Myocyte (in vitro differentiated cells): ENCODE data around the gene ZNF620. TPM values are rescaled to one million over a fixed set of nuclear protein-coding genes. Genes with fewer than 3 reads are reported as not detected.
"Not testable (repeated sequence)": the region's sequence is repeated elsewhere in the genome, so short reads cannot be mapped to it uniquely, and the experiment has no call there.

Experiments used
- DNase-seq: peaks from one replicate; pipeline ENCODE4 v3.0.0-alpha.2; 2012; ENCODE audit warnings: low read depth
- polyA plus RNA-seq: library from polyadenylated mRNA; unstranded; fragments of >200 nt; gene quantifications from one replicate; pipeline ENCODE4 v1.2.1, GENCODE V29; 2012; ENCODE audit warnings: missing spikeins
- total RNA-seq: library from RNA; depleted of rRNA; stranded (reverse); fragments of >200 nt; gene quantifications from 2 replicates; pipeline ENCODE4 v1.2.3, GENCODE V29; 2014

Gene ZNF620
- total RNA-seq = 0.37 and 1.1 TPM in 2 replicates
- 0.43 TPM for polyA plus RNA-seq

DNA sequence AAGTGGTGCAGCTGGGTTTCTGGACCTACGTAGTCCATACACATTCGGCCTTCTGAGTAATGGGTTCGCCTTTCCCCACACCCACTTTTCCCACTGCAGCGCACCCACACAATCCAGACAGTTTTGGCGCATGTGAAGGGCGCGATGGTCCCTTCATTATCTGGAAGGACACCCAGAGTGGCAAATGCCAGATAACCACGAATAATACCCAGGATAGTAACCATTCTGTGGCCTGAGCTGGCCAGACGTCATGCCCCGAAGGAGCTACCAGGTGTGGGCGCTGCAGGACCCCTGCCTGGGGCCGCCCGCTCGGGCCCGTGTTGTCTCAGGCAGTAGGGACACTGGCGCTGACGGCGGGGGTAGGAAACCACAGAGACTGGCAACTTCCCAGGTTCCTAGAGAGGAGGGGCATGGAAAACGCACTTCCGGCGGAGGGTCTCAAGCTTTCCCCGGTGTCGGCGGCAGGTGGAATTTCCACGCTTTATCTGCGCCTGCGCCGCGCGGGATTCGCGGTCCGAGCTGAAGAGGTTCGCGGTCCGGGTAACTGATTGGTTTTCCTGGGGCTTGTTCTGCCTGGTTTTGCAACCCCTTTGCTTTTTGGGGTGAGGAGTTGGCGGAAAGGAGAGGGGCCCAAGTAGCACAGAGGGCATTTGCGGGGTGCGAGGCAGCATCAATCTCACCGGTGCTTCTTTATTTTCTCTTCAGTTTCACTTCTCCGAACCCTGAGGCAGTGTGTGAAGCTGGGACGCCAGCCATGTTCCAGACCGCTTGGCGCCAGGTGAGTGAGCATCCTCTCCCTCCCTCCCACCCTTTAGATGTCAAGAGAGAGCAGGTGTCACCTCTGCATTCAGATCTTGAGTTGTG is at the start of gene ZNF620:
Gene ZNF620, plus strand, starts transcription at position 441 of the 864 bp plus-strand sequence. Its CDS starts 314 bp downstream, at position 755.
- peak; percentile 61 for DNase-seq

DNA sequence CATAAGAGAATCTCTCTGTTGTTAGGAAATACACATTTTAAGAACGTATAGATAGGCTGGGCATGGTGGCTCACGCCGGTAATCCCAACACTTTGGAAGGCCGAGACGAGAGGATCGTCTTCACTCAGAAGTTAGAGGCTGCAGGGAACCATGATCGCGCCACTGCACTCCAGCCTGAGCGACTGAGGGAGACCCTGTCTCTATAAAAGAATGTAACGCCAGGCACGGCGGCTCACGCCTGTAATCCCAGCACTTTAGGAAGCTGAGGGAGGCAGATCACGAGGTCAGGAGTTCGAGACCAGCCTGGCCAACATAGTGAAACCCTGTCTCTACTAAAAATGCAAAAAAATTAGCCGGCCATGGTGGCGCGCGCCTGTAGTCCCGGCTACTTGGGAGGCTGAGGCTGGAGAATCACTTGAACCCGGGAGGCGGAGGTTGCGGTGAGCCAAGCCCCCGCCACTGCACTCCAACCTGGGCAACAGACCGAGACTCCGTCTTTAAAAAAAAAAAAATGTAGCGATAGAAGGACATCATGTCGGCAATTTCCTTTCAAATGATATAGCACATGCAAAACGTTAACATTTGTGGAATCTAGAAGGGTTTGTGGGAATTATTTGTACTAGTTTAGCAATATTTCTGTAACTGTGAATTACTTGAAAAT is 49.4 kb upstream of the ZNF620 start:
- DNase-seq = no peak

DNA sequence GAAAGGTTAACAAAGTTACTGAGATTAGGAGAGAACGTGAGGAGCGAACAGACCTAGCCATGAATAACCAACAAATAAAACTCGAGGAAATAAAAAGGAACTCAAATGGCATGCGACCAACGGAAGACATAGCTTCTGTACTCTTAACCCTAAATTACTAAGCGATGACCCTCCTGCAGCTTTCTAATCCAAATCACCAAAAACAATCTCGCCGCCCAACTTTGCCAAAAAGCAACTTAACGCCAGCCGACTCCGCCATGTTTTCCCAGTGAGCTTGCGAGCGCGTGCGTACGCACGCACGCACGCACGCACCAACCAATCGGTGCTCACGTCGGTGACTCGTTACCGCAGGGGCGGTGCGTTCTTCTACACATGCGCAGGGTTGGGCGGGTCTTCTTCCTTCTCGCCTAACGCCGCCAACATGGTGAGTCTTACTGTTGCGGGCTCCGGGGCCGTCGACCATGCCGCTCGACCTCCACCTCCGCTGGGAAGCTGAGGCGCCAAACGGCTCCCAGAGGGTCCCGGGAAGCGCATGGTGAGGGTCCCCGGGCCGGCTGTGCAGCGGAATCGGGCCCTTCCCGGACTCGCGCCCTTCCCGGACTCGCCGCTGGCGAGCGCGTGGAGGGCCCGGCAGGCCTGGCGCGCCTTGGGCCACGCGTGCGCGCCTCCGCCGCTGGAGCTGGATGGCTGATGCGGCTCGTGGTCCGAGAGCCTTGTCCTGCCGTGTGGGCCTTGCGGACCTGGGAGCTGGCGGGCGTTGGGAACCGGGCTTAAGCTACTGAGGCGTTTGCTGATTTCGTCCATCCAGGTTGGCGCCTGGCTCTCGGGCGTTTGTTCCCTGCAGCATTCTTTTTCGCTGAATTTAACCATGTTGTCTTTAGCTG is 48.7 kb upstream of the ZNF620 start, which contains the start of gene RPL14:
Gene RPL14, plus strand, starts transcription at position 400 of the 884 bp plus-strand sequence. Its CDS starts 133 bp downstream, at position 533.
- peak; percentile 97 for DNase-seq

DNA sequence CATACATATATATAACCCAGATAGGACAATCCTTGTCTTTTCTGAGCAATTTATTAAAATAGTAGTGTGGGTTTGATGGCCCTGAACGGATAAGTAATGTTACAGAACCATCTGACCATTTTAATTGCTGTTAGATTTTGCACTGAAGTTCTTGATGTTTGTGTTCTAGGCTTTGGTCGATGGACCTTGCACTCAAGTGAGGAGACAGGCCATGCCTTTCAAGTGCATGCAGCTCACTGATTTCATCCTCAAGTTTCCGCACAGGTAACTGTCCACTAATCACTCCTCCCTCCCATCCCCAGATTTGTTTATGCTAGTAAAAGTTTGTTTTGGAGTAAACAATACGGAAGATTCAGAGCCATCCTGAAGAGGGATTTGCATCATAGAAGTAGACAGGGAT is 47.4 kb upstream of the ZNF620 start:
- DNase-seq = no peak

DNA sequence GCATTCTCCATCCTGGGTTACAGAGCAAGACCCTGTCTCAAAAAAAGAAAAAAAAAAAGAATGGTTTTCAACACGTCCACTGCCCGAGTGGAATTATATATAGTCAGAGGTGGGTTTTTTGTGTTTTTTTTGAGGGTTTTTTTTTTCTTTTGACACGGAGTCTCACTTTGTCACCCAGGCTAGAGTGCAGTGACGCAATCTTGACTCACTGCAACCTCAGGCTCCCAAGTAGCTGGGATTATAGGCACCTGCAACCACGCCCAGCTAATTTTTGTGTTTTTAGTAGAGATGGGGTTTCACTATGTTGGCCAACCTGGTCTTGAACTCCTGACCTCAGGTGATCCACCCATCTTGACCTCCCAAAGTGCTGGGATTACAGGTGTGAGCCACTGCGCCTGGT is 45.4 kb upstream of the ZNF620 start:
- not testable (repeated sequence) for DNase-seq

DNA sequence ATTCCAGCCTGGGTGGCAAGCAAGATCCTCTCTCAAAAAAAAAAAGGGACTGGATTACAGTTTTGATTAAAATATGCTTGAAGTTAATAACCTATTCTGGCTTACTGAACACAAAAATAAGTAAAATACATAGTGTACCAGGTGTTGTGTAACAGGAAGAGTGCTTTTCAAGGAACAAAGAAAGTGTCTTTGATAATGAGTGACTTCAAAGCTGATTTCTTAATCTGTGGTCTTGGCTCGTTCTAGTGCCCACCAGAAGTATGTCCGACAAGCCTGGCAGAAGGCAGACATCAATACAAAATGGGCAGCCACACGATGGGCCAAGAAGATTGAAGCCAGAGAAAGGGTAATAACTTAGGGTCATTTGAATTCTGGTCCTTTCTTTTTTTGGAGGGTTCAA is 44.7 kb upstream of the ZNF620 start:
- no peak for DNase-seq

DNA sequence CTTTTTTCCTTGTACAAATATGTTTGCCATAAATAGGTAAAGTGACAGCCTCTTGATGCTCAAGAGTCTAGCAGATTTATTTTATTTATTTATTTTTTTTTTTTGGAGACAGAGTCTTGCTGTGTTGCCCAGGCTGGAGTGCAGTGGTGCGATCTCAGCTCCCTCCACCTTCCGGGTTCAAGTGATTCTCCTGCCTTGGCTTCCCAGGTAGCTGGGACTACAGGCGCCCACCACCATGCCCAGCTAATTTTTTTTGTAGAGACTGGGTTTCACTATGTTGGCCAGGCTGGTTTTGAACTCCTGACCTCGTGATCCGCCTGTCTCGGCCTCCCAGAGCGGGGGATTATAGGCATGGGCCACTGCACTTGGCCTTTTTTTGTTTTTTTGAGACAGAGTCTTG is 43.0 kb upstream of the ZNF620 start:
- not testable (repeated sequence) for DNase-seq

DNA sequence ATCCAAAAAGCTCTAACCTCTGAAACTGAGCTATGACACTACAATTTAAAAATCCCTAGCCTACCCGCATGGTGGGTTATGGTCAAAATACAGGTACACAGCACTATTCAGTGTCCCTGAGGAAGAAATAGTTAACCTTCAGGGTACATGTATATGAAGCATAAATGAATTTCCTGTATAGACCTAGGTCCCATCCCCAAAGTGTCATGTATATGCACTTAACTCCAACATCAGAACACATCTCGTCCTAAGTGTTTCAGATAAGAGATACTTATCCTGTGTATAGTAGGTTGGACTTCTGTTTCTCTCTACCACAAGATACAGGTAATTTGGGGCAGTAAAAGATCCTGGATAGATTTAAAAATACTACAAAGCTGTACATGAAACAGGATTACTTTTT is 42.3 kb upstream of the ZNF620 start:
- DNase-seq = no peak

DNA sequence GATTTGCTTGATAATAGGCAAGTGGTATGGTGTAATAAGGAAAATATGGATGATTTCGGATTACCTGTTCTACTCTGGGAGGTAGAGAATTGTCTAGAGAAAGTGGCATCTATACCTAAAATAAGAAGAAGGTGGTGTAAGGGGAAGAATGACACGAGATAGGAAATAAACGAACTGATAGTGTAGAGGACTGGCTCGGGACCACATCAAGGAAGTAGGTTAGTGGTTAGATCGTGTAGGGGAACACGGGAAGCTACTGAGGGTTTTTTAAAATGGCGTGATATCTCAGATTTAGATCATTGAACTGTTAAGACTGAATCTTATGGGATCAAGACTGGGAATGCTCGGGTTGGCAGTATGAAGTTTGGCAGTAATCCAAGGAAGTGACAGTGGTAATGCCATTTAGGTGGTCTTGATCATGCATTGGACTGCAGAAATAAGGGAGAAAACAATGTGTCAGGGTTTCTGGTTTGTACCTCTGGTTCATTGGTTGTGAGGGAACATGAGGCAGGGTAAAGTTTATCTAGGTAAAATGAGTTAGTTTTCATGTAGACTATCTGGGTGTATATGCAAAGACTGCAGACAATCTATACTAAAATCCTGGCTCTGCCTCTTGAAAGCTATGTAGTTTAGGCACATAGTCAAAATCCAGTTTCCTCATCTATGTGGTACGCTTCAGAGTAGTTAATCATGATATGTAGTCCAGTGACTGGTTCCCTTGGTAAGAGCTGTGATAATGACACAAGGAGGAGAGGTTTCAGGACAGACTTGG is 41.3 kb upstream of the ZNF620 start:
- no peak for DNase-seq

DNA sequence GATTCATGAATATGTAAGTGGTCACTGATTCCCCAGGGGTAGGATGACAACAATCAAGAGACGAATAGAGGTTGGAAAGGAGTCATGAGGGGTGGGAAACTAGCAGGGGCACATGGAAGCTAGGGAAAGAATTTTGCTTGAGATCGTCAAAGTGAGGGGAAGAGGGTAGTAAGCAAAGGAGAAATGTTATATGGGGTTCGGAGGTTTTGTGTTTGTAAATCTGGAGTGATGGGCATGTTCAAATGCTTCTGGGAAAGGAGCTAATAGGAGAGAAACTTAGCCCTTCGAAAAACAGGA is 40.8 kb upstream of the ZNF620 start:
- no peak for DNase-seq

DNA sequence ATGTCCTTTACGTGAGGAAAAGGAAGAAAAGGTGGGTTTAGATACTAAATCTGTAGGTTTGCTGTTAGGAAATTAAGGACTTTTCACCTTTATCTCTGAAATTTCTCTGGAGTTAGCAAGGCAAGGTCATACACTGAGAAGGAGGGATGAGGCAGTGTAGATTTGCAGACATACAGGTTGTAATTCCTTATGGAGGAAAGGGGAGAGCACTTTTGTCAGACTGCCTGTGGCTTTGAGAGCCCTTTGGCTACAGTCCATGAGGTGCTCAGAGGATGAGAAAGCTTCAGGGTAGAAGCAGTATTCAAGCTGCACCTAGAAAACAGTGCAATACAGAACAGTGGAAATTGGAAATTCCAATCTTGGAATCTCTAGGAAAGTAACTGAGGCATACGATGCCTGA is 40.4 kb upstream of the ZNF620 start:
- no peak for DNase-seq

DNA sequence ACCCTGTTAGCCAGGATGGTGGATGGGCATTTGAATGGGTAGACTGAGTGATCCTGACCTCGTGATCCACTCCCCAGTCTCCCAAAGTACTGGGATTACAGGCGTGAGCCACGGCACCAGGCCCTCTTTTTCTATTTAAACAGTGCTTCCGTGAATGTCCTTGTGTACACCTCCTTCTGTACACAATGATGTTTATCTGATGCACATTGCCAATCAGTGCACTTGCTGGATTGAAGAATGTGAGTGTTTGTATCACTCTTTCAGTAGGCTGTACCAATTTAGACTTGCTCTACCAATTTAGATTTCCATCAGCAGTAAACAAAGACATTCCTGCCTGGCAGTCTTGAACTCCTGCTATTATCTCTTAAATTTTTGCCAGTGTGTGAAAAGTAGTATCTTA is 37.8 kb upstream of the ZNF620 start:
- DNase-seq = no peak

DNA sequence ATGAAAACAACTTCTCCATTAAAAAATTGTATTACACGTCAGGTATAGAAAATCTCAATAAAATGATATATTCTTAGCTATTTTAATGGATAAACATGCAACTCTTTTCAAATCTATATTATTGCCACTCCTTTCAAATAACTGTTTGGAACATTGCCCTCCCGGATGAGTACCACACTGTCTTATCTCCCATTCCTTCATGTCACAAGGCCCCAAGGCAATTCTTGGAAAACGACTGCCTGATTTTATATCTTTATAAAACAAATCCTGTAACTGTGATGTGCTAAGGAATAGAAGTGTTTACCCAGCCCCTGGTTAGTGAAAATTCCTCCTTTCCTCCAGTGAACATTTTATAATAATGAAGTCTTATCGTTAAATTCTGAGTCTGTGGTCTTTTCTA is 35.1 kb upstream of the ZNF620 start:
- DNase-seq = no peak

DNA sequence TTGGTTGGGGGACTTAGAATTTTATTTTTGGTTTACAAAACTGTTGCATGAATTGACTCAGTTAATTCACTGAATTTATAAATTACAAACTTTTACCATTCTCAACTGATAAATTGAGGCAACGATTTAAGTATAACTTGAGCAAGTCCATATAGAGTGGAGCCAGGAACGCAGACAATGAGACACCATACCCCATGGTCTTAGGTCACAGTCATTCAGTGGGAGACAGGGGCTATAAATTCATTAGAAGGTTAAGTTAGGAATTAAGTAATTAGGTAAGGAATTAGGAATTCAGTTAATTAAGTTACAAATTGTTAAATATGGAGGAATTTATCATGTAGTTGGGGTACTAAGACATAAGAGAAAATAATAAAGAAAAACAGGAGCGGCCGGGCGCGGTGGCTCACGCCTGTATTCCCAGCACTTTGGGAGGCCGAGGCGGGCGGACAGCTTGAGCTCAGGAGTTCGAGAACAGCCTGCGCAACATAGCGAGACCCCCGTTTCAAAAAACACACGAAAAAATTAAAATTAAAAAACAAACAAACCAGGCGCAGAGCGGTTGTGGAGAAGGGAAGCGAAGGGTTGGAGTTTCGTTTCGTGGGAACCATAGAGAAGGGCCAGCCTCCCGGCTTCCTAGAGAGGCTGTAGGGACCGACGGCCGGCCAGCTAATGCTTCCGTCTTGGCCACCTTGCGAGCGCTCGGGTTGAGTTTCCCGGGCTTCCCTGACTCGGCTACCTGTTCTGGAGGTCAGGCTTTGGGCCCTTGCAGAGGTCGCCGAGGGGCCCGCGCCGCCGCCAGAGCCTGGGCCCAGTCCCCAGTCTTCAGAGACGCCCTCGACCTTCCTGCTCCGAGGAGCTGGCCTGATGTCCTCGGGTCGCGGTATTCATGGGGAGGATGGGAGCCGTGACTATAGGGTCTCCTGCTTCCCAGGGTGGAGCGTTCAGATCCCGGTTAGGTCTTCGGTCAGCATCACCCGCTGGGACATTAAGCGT is 29.1 kb upstream of the ZNF620 start, which contains the start of gene ZNF619:
Gene ZNF619, plus strand, starts transcription at position 645 of the 993 bp plus-strand sequence. CDS start 858 bp downstream, outside the sequence.
- peak; percentile 75 for DNase-seq

DNA sequence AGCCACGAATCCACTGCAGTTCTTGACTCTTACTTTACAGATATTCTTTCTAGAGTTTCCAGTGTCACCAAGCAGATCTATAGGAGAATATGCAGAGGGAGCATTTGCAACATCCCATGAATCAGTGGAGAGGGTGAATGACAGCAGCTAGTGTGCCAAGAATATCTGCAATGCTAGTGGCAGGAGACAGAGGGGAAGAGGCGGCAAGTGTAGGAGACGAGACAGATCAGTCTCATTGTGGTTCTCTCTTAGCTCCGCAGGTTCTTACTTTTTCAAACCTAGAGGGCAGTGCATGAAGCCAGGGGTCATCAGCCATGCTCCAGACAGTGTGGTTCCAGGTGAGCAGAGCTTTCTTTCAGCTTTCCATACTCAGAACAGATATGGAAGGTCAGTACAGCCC is 28.2 kb upstream of the ZNF620 start:
- DNase-seq = peak; percentile 8

DNA sequence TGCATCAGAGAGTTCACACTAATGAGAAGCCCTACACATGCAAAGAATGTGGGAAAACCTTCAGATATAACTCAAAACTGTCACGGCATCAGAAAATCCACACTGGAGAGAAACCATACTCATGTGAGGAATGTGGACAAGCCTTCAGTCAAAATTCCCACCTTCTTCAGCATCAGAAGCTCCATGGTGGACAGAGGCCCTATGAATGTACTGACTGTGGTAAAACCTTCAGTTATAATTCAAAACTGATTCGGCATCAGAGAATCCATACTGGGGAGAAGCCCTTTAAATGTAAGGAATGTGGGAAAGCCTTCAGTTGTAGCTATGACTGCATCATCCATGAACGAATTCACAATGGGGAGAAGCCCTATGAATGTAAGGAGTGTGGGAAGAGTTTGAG is 18.7 kb upstream of the ZNF620 start:
- DNase-seq = no peak

DNA sequence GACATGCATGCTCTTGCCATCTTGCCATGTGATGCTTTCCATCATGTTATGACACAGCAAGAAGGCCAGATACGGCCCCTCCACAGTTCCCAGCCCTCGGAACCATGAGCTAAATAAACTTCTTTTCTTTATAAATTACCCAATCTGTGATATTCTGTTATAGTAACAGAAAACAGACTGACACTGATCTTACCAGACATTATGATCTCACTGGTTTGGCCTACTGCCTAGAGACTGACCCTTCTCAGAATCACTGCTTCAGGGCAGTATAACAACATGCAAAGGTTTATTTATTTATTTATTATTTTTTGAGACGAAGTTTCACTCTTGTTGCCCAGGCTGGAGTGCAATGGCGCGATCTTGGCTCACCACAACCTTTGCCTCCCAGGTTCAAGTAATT is 14.9 kb upstream of the ZNF620 start:
- DNase-seq = peak; percentile 18

DNA sequence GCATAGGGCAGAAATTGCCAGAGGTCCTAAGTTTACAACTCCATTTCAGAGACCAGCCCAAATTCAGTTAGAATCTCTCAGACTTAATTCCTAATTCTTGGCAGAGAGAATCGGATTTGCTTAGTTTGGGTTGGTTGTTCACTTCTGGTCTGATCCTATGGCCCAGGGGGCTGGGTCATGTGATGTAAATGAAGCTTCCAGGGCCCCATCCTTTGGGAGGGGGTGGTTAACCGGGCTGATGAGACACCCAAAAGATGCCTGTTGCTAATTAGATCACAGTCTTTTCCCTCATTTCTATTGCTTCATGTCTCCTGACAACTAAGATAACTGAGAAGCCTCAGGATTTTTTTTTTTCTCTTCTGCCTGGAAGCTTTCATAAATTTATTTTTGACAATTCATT is 11.1 kb upstream of the ZNF620 start:
- no peak for DNase-seq

DNA sequence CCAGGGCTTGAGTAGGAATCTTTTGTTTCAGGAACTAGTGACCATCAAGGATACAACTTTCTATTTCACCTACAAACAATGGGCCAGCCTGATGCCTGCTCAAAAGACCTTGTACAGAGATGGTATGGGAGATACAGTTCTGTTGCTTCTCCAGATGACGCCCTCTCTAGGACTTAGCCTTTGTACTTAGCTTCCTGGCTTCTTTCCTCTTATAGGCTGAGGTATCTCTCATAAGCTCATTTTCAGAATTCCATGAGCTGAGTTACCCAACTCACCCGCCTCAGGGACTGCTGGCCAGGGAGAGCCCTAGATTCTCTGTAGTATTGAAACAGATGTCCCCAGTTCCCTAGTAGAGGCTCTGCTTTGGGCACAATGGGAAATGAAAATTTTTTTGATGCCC is 8.6 kb upstream of the ZNF620 start:
- no peak for DNase-seq

DNA sequence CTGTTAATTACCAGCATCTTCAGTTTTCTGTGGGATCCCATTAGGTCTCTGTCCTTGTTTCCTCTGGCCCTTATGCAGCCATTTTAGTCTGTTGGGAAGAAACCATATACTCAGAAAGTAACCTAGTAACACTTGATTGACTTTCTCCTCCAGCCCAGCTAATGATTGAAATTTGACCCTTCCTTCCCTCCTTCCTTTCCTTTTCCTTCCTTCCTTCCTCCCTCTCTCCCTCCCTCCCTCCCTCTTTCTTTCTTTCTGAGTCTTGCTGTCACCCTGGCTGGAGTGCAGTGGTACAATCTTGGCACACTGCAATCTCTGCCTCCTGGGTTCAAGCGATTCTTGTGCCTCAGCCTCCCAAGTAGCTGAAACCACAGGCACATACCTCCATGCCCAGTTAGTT is 5.9 kb upstream of the ZNF620 start:
- no peak for DNase-seq
